Ectodermal cell (in vitro differentiated cells): Measurements from ENCODE around the gene NKD1.

Experiments
- H3K27ac ChIP-seq: 2 replicates; pipeline ENCODE4 v1.7.0; 2013; ENCODE audit warnings: mild to moderate bottlenecking, low read depth, low read length; ENCODE audit not compliant: insufficient read depth, poor library complexity, severe bottlenecking
- H3K27me3 ChIP-seq: 2 replicates; pipeline ENCODE4 v1.7.0; 2013; ENCODE audit warnings: mild to moderate bottlenecking, low read length; ENCODE audit not compliant: insufficient read depth, control insufficient read depth, poor library complexity, severe bottlenecking
- H3K36me3 ChIP-seq: one replicate; pipeline ENCODE4 v1.7.0; 2013; ENCODE audit warnings: low read length; ENCODE audit not compliant: control insufficient read depth, insufficient read depth
- H3K4me1 ChIP-seq: one replicate; pipeline ENCODE4 v1.7.0; 2013; ENCODE audit warnings: low read length; ENCODE audit not compliant: control insufficient read depth, insufficient read depth
- H3K4me3 ChIP-seq: 2 replicates; pipeline ENCODE4 v1.7.0; 2013; ENCODE audit warnings: low read depth, low read length, control low read depth; ENCODE audit not compliant: insufficient read depth
- H3K9me3 ChIP-seq: 2 replicates; pipeline ENCODE4 v1.7.0; 2013; ENCODE audit warnings: mild to moderate bottlenecking, low read length, moderate library complexity; ENCODE audit not compliant: control insufficient read depth
- WGBS, 2 experiments: methylation state at CpG; one replicate each; pipeline ENCODE4 v1.1.7; 2013; ENCODE audit warnings: missing lambda C conversion rate in 2 of 2; 5-methylcytosine and 5-hydroxymethylcytosine counted together

NKD1 gene

DNA sequence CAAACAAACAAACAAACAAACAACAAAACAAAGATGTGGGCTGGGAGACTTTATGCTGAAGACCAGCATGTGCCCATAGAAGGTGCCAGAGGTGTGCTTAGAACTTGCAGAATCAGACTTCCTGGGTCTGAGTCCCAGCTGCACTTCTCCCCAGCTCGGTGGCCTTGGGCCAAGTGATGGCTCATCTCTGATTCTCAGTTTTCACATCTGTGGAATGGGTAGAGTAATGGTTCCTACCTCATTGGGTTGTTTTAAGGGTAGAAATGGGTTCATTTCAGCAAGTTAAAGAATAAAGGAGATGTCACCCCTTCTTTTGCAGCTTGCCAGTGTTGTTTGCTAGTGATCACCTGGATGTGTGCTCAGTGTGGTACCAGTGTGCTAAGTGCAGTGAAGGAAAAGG is 10.7 kb downstream of the NKD1 start:
- WGBS, 2 experiments, result 94 to 100% methylated on average over 1 of the region's 1 CpG
- Histone ChIP-seq H3K27ac (no peak overlapping the region), H3K9me3 (no peaks in the 10 kb centered on the region), H3K4me3 (no peak overlapping the region), H3K27me3 (no peaks in the 10 kb centered on the region), H3K36me3 (peaks cover 48% of the 10 kb centered on the region), H3K4me1 (no peaks in the 10 kb centered on the region)

DNA sequence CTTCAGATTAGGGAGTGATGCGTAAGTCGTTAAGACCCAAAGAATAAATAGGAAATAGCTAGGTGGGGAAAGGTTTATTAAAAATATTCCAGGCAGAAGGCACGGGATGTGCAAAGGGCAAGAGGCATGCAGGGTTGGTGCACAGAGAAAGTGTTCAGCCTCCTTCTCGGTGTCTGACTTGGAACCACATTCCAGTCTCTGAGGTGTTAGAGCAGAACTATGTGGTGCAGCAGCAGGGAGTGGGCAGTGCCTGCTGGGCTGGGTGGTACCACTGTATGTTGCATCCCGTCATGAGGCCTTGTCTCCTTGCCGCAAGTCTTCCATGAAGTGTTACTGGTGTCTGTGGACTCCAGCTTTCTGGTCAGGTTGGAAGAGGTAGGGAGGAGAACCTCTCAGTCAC is 11.1 kb downstream of the NKD1 start:
- Histone ChIP-seq H3K9me3 (no peaks in the 10 kb centered on the region), H3K4me1 (no peaks in the 10 kb centered on the region), H3K4me3 (no peak overlapping the region), H3K36me3 (peaks cover 48% of the 10 kb centered on the region), H3K27ac (no peak overlapping the region), H3K27me3 (no peaks in the 10 kb centered on the region)
- WGBS, 2 experiments, result 94 to 95% methylated on average over 6 of the region's 6 CpGs

DNA sequence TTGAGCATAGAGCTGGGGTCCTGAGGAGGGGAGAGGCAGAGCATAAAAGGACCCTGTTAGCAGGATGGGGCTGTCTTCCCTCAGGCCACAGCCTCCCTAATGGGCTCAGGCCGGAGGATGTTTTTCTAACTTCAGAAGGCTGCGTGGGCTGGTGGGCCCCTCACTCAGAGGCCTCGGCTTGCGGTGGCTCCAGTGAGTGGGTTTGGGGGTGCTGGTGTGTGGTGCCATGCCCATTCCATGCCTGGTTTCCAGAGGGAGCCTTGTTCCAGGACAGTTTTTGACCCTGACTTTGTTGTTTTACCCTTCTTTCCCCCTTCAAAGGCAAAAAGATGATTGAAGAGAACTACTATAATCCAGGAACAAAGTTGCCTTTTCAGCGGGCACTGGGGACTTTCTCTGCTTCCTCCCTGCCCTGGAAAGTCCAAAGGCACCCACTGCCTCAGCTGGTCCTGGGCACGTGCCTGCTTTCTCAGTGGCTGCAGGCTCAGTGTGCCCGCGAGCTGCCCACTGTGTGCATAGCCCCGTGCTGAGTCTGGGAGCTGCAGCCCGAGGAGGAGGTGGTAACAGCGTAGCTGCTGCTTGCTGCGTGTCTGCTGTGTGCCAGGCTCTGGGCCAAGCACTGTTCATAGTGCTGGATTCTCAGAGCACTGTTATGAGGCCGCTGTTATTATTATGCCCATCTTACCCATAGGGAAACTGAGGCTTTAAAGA is 11.8 kb downstream of the NKD1 start:
- no peaks in the 10 kb centered on the region for H3K9me3 ChIP-seq
- no peaks in the 10 kb centered on the region for H3K27me3 ChIP-seq
- H3K36me3 ChIP-seq, result peaks cover 44% of the 10 kb centered on the region
- H3K4me3 ChIP-seq, result no peak overlapping the region
- 94 to 95% methylated on average over 13 of the region's 13 CpGs for WGBS, 2 experiments
- no peak overlapping the region for H3K27ac ChIP-seq
- H3K4me1 ChIP-seq, result no peaks in the 10 kb centered on the region

DNA sequence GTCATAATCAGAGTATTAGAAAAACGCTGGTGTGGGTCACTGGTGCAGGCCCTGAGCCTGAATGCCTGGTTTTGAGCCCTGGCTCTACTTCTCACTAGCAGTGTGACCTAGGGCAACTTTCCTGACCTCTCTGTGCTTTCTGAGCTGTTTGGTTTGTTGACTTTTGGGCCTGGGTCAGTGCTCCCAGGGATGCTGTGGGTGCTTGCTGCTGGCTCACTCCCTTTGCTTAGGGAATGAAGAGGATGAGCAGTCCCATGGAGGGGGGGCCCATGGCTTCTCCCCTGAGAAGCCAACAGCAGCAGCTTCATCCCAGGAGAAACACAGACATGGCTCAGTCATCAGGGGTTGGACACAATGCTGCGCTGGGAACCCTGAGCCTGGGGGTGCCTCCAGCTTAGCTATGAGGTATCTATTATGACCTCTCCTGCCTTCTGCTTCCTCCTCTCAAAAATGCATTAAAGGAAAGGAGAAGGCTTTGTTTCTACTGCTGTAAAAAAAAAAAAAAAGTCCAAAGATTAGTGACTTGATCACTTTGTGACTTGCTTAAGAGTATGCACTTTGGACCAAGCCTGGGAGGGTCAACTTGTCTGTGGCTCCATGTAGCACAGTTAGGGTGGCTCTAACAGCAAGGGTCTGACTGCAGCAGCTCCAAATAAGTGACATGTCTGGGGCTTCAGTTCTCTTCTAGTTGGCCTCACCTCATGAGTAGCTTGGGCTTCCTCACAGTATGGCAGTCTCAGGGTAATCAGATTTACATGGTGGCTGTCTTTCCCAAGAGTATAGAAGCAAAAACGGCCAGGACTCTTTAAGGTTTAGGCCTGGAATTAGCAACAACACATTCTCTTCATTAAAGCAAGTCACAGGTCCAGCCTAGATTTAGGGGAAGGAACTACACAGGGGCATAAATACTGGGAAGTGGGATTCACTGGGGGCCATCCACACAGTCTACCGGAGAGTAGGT is 13.0 kb downstream of the NKD1 start:
- Histone ChIP-seq H3K4me3 (no peak overlapping the region), H3K9me3 (no peaks in the 10 kb centered on the region), H3K36me3 (peaks cover 32% of the 10 kb centered on the region), H3K27me3 (no peaks in the 10 kb centered on the region), H3K4me1 (no peaks in the 10 kb centered on the region), H3K27ac (no peak overlapping the region)
- 93 to 95% methylated on average over 4 of the region's 4 CpGs for WGBS, 2 experiments

- H3K4me1 ChIP-seq, result no peaks in the 10 kb centered on the region
- H3K9me3 ChIP-seq, result no peaks in the 10 kb centered on the region
- no peaks in the 10 kb centered on the region for H3K27me3 ChIP-seq
- WGBS, 2 experiments, result 92 to 95% methylated on average over 5 to 7 of the region's 7 CpGs
- H3K27ac ChIP-seq, result no peak overlapping the region
- peaks cover 23% of the 10 kb centered on the region for H3K36me3 ChIP-seq
- H3K4me3 ChIP-seq, result no peak overlapping the region
These were observed 14.5 kb downstream of the NKD1 start for GRCh38 chr16:50562657-50563056.

DNA sequence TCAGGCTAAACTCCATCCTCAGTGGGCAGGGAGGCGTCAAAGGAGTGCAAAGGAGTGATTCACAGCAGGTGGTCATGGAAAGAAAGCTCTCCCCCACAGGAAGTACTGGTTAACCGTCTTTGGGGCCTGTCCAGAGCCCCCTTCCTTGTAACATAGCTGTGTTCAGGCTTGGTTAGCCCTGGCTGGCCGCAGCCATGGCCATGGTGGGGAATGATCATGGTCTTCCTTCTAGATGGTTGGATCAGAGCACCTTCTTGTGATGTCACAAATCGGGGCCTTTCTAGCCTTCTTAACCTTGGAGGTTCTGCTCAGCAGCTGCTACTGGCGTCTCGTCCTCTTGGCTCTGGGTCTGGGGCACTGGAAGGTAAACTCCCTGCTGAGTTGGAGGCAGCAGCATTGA is 15.8 kb downstream of the NKD1 start:
- 82 to 86% methylated on average over 6 of the region's 6 CpGs for WGBS, 2 experiments
- Histone ChIP-seq H3K27me3 (no peaks in the 10 kb centered on the region), H3K27ac (no peak overlapping the region), H3K9me3 (no peaks in the 10 kb centered on the region), H3K4me1 (no peaks in the 10 kb centered on the region), H3K36me3 (peaks cover 20% of the 10 kb centered on the region), H3K4me3 (no peak overlapping the region)

DNA sequence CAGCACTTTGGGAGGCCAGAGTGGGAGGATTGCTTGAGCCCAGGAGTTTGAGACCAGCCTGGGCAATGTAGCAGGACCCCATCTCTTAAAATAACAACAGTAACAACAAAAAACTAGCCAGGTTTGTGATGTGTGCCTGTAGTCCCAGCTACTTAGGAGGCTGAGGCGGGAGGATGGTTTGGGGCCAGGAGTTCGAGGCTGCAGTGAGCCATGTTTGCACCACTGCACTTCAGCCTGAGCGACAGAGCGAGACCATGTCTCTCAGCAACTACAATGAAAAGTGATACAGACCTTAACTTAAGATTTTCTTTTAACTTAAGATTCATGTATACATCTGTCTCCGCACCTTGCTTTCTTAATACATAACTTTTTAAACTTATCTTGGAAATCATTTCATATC is 17.2 kb downstream of the NKD1 start:
- 93 to 98% methylated on average over 5 of the region's 5 CpGs for WGBS, 2 experiments
- Histone ChIP-seq H3K4me3 (no peak overlapping the region), H3K36me3 (peaks cover 20% of the 10 kb centered on the region), H3K27ac (no peak overlapping the region), H3K27me3 (no peaks in the 10 kb centered on the region), H3K9me3 (no peaks in the 10 kb centered on the region), H3K4me1 (no peaks in the 10 kb centered on the region)

DNA sequence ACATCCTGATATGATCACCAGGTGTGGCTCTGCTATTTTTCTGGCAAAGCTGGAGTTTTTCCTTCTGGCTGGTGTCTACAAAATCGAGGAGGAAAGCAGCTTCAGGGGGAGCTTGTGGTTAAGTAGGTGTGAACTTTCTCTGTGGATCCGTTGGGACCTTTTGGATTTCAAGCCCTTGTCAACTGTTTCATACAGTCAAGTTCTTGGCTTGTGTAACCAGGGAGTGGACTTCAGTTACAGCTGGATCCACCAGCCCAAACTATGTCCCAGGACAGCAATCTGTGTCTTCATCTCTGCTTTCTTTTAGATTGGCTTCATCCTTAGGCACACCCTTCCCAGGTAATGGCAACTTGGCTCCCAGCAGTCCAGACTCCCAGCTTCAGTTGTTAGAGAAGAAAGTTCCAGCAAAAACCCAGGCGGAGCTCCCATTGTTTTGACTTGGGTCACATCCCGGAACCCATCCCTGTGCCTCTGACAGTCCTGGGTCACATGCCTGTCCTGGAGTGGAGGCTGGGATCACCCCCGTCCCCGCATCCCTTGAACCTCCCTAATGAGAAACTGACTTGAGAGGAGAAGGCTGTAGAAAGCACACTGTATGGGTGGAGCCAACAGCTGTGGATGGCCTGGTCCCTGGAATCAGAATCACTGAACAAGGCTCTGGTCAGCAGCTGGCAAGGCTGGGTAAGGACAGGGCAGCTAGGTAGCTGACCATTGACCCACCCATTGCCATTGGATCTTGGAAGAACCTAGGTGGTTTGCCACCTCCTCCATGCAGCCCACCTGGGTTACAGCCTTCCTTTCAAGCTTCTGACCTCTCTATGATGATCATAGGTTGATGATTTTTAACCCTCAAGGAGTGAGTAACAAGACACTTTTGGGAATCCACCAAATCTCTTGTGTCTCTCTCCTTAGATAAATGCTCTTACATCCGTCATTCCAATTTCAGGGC is 18.1 kb downstream of the NKD1 start:
- H3K9me3 ChIP-seq, result no peaks in the 10 kb centered on the region
- no peak overlapping the region for H3K27ac ChIP-seq
- WGBS, 2 experiments, result 91 to 94% methylated on average over 7 of the region's 7 CpGs
- H3K4me1 ChIP-seq, result peaks cover 4% of the 10 kb centered on the region
- no peak overlapping the region for H3K4me3 ChIP-seq
- no peaks in the 10 kb centered on the region for H3K27me3 ChIP-seq
- H3K36me3 ChIP-seq, result peaks cover 18% of the 10 kb centered on the region

DNA sequence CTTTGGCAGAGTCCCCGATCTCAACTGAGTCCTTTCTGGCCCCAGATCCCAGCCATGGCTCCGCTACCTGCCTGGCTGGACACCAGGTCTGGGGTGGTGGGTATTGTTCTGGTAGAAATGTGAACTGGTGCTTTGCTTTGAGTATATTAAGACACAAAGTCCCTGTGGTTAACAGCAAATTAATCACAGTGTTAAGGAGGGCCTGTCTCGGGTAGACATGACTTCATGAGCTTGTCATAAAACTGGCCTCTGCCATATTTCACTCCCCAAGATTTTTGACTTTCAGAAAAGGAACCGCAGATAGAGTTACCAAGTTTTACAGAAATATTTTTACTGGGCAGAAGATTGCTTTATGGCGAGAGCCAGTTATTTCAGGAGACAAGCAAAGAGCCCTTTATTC is 19.5 kb downstream of the NKD1 start:
- Histone ChIP-seq H3K4me1 (peaks cover 4% of the 10 kb centered on the region), H3K27ac (no peak overlapping the region), H3K36me3 (peaks cover 5% of the 10 kb centered on the region), H3K27me3 (no peaks in the 10 kb centered on the region), H3K4me3 (no peak overlapping the region), H3K9me3 (no peaks in the 10 kb centered on the region)
- WGBS, 2 experiments, result 95 to 98% methylated on average over 5 of the region's 5 CpGs
